Measurements from ENCODE around the gene GPR17. TPM values are rescaled to one million over a fixed set of nuclear protein-coding genes. Genes with fewer than 3 reads are reported as not detected.

Gene GPR17
- polyA plus RNA-seq, 1 donor (not counting 4 experiments of a cell fraction or from before 2014, with no cell fraction given): not detected

DNA sequence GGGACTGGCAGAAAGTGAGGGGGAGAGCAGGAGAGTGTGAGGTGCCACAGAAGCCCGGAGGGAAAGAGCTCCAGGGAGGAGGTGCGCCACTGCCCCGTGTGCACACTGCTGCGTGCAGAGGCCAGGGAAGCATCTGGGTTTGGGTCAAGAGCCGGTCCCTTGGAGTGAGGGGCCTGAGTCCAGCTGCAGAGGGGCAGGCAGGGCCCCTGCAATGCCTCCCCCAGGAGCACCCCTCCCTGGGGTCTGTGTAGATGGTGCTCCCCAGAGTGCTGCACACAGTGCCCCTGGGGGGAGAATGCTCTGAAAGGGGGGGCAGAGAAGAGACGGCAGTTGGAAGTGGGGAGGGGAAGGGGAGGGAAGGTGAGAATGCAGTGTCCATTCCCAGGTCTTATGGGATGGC lies 33.0 kb downstream of the GPR17 start:
- H3K27me3 ChIP-seq (ENCODE audit: control insufficient read depth, extremely low read depth, insufficient read depth, low read length): peaks cover 49% of the 10 kb centered on the region
- H3K9me3 ChIP-seq (ENCODE audit: control insufficient read depth, low read depth, low read length): no peaks in the 10 kb centered on the region
- no peak for TF ChIP-seq EZH2 (IDR thresholded peaks at IDR 0.05; ENCODE audit: low read length)
- TF ChIP-seq CTCF (optimal IDR thresholded peaks at IDR 0.05 in 1 of 3, IDR thresholded peaks at IDR 0.05 in 1 of 3, conservative IDR thresholded peaks at IDR 0.05 in 1 of 3; ENCODE audit: extremely low read depth in 1 of 3, insufficient read depth in 2 of 3, low read length in 3 of 3): no peak
- dilution Hi-C loops (cut with MboI; ENCODE audit: extremely low pct_ligation_motif_present, low sequenced_read_pairs): loop anchor here (25.0 kb wide), 1 partner anchor 92 kb away; no protein-coding TSS in a partner anchor
- no peaks in the 10 kb centered on the region for H3K36me3 ChIP-seq (ENCODE audit: control insufficient read depth in 2 of 2, extremely low read depth in 1 of 2, insufficient read depth in 2 of 2, low read length in 2 of 2)
- H3K9me1 ChIP-seq (ENCODE audit: control insufficient read depth, extremely low read depth, insufficient read depth, low read length): no peaks in the 10 kb centered on the region
- H2AFZ ChIP-seq (ENCODE audit: control insufficient read depth, low read length): no peak overlapping the region
- H3K4me3 ChIP-seq (ENCODE audit: control insufficient read depth in 2 of 3, extremely low read depth in 1 of 3, insufficient read depth in 2 of 3, low read depth in 1 of 3, low read length in 3 of 3): no peak overlapping the region
- no peak overlapping the region for H3K9ac ChIP-seq (ENCODE audit: control insufficient read depth, extremely low read depth, insufficient read depth, low read length)
- DNase-seq (ENCODE audit: low read depth, low spot score) (no peak), FAIRE-seq (no peak)
- no peak overlapping the region for H3K4me2 ChIP-seq (ENCODE audit: control insufficient read depth, extremely low read depth, insufficient read depth, low read depth, low read length)
- H3K4me1 ChIP-seq (ENCODE audit: control insufficient read depth, extremely low read depth, insufficient read depth, low read length): peaks cover 5% of the 10 kb centered on the region
- H3K27ac ChIP-seq (ENCODE audit: control insufficient read depth, insufficient read depth, low read length): no peak overlapping the region
- H4K20me1 ChIP-seq (ENCODE audit: control insufficient read depth, extremely low read depth, insufficient read depth, low read length): no peaks in the 10 kb centered on the region
- no peaks in the 10 kb centered on the region for H3K79me2 ChIP-seq (ENCODE audit: control insufficient read depth, insufficient read depth, low read length)

DNA sequence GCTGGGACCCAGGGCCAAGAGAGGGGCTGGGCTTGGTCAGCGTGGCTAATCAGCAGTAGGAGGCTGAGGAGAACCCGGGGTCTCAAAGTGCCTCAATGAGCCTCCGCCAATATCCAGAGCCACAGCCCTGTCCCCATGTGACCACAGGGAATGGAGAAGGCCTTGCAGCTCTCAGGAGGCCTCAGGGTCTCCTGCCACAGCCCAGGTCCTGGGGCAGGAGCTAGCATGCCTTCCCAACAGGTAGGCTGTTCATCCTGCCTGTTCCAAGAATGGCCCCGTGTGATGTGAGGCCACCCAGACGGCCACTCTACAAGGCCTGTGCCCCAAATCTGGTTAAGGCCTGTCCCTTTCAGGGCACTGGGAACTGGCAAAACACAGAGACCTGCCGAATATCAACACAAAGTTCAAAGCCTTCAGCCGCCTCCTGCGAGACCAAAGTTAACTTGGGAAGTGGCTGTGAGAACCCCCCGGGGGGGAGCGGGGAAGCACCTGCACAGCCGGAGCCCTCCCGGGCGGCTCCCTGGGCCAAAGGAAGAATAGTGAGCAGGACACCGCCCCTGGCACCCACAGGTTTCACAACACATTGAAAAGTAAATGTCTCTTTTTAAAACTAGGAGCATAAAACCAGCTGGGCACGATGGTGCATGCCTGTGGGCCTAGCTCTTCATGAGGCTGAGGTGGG lies 33.9 kb downstream of the GPR17 start:
- Histone ChIP-seq H3K4me1 (ENCODE audit: control insufficient read depth, extremely low read depth, insufficient read depth, low read length) (peaks cover 5% of the 10 kb centered on the region), H3K79me2 (ENCODE audit: control insufficient read depth, insufficient read depth, low read length) (no peaks in the 10 kb centered on the region), H3K9me1 (ENCODE audit: control insufficient read depth, extremely low read depth, insufficient read depth, low read length) (no peaks in the 10 kb centered on the region), H3K9ac (ENCODE audit: control insufficient read depth, extremely low read depth, insufficient read depth, low read length) (no peak overlapping the region), H3K27ac (ENCODE audit: control insufficient read depth, insufficient read depth, low read length) (no peak overlapping the region), H4K20me1 (ENCODE audit: control insufficient read depth, extremely low read depth, insufficient read depth, low read length) (no peaks in the 10 kb centered on the region), H3K4me2 (ENCODE audit: control insufficient read depth, extremely low read depth, insufficient read depth, low read depth, low read length) (no peak overlapping the region), H3K36me3 (ENCODE audit: control insufficient read depth in 2 of 2, extremely low read depth in 1 of 2, insufficient read depth in 2 of 2, low read length in 2 of 2) (no peaks in the 10 kb centered on the region), H2AFZ (ENCODE audit: control insufficient read depth, low read length) (no peak overlapping the region), H3K27me3 (ENCODE audit: control insufficient read depth, extremely low read depth, insufficient read depth, low read length) (peaks cover 43% of the 10 kb centered on the region), H3K9me3 (ENCODE audit: control insufficient read depth, low read depth, low read length) (no peaks in the 10 kb centered on the region), H3K4me3 (ENCODE audit: control insufficient read depth in 2 of 3, extremely low read depth in 1 of 3, insufficient read depth in 2 of 3, low read depth in 1 of 3, low read length in 3 of 3) (no peak overlapping the region)
- FAIRE-seq (no peak), DNase-seq (ENCODE audit: low read depth, low spot score) (no peak)
- dilution Hi-C loops (cut with MboI; ENCODE audit: extremely low pct_ligation_motif_present, low sequenced_read_pairs): loop anchor here (25.0 kb wide), 1 partner anchor 93 kb away; no protein-coding TSS in a partner anchor
- TF ChIP-seq EZH2 (IDR thresholded peaks at IDR 0.05; ENCODE audit: low read length) (no peak), CTCF (optimal IDR thresholded peaks at IDR 0.05 in 1 of 3, IDR thresholded peaks at IDR 0.05 in 1 of 3, conservative IDR thresholded peaks at IDR 0.05 in 1 of 3; ENCODE audit: extremely low read depth in 1 of 3, insufficient read depth in 2 of 3, low read length in 3 of 3) (no peak)

All from keratinocyte (primary cell).